ENCODE data around the gene SUSD2.

The SUSD2 gene

DNA sequence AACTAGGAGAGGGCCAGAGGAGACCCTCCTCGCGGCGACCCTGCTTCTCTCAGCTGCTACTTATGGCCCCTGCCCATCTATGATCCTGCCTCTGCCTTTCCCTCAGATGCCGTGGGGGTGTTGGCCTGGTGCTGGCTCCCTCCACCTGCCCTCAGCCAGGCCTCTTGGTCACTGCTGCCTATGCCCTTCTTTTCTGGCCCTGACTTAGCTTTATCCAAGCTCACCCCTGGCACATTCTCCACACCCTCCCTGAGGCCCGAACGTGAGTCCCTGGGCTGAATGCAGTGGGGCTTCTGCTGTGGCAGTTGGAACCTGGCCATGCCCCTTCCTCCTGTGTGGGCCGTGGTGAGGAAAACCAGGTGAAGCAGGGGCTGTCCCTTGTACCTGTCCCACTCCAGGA is 19.8 kb upstream of the SUSD2 start:
- Mint-ChIP-seq H3K4me3 (no peak overlapping the region), H3K9me3 (ENCODE audit: low read depth) (no peaks in the 10 kb centered on the region), H3K36me3 (no peaks in the 10 kb centered on the region), H3K27ac (peak overlapping the region; percentile 87), H3K4me1 (ENCODE audit: low read depth) (peaks cover 58% of the 10 kb centered on the region), H3K27me3 (no peaks in the 10 kb centered on the region)

GRCh38 chr22:24161909-24162308 is 19.4 kb upstream of the SUSD2 start:
- H3K36me3 Mint-ChIP-seq, result no peaks in the 10 kb centered on the region
- peaks cover 54% of the 10 kb centered on the region for H3K4me1 Mint-ChIP-seq (ENCODE audit: low read depth)
- peak overlapping the region; percentile 87 for H3K27ac Mint-ChIP-seq
- H3K4me3 Mint-ChIP-seq, result no peak overlapping the region
- no peaks in the 10 kb centered on the region for H3K27me3 Mint-ChIP-seq
- no peaks in the 10 kb centered on the region for H3K9me3 Mint-ChIP-seq (ENCODE audit: low read depth)

- peak overlapping the region; percentile 87 for H3K27ac Mint-ChIP-seq
- H3K36me3 Mint-ChIP-seq, result no peaks in the 10 kb centered on the region
- no peaks in the 10 kb centered on the region for H3K9me3 Mint-ChIP-seq (ENCODE audit: low read depth)
- peaks cover 52% of the 10 kb centered on the region for H3K4me1 Mint-ChIP-seq (ENCODE audit: low read depth)
- no peaks in the 10 kb centered on the region for H3K27me3 Mint-ChIP-seq
- no peak overlapping the region for H3K4me3 Mint-ChIP-seq
These were observed 18.9 kb upstream of the SUSD2 start for GRCh38 chr22:24162436-24162835.

GRCh38 chr22:24164243-24164642 is 17.0 kb upstream of the SUSD2 start:
- Mint-ChIP-seq H3K27ac (peak overlapping the region; percentile 28), H3K27me3 (no peaks in the 10 kb centered on the region), H3K9me3 (ENCODE audit: low read depth) (no peaks in the 10 kb centered on the region), H3K36me3 (no peaks in the 10 kb centered on the region), H3K4me1 (ENCODE audit: low read depth) (peaks cover 52% of the 10 kb centered on the region), H3K4me3 (no peak overlapping the region)

- Mint-ChIP-seq H3K27ac (peak overlapping the region; percentile 28), H3K36me3 (no peaks in the 10 kb centered on the region), H3K4me1 (ENCODE audit: low read depth) (peaks cover 51% of the 10 kb centered on the region), H3K27me3 (no peaks in the 10 kb centered on the region), H3K4me3 (no peak overlapping the region), H3K9me3 (ENCODE audit: low read depth) (no peaks in the 10 kb centered on the region)
These were observed 16.3 kb upstream of the SUSD2 start for GRCh38 chr22:24164940-24165339.

GRCh38 chr22:24165673-24166072 is 15.6 kb upstream of the SUSD2 start:
- Mint-ChIP-seq H3K9me3 (ENCODE audit: low read depth) (no peaks in the 10 kb centered on the region), H3K36me3 (no peaks in the 10 kb centered on the region), H3K27ac (peak overlapping the region; percentile 28), H3K27me3 (no peaks in the 10 kb centered on the region), H3K4me3 (no peak overlapping the region), H3K4me1 (ENCODE audit: low read depth) (peaks cover 44% of the 10 kb centered on the region)

- H3K27me3 Mint-ChIP-seq, result no peaks in the 10 kb centered on the region
- no peak overlapping the region for H3K27ac Mint-ChIP-seq
- H3K4me1 Mint-ChIP-seq (ENCODE audit: low read depth), result peaks cover 36% of the 10 kb centered on the region
- no peaks in the 10 kb centered on the region for H3K36me3 Mint-ChIP-seq
- no peak overlapping the region for H3K4me3 Mint-ChIP-seq
- H3K9me3 Mint-ChIP-seq (ENCODE audit: low read depth), result no peaks in the 10 kb centered on the region
These were observed 14.5 kb upstream of the SUSD2 start for GRCh38 chr22:24166811-24167210.

GRCh38 chr22:24169439-24170058 is 11.7 kb upstream of the SUSD2 start:
- Mint-ChIP-seq H3K27me3 (no peaks in the 10 kb centered on the region), H3K9me3 (ENCODE audit: low read depth) (no peaks in the 10 kb centered on the region), H3K36me3 (no peaks in the 10 kb centered on the region), H3K4me3 (peak overlapping the region; percentile 13), H3K4me1 (ENCODE audit: low read depth) (peaks cover 26% of the 10 kb centered on the region), H3K27ac (peak overlapping the region; percentile 88)

DNA sequence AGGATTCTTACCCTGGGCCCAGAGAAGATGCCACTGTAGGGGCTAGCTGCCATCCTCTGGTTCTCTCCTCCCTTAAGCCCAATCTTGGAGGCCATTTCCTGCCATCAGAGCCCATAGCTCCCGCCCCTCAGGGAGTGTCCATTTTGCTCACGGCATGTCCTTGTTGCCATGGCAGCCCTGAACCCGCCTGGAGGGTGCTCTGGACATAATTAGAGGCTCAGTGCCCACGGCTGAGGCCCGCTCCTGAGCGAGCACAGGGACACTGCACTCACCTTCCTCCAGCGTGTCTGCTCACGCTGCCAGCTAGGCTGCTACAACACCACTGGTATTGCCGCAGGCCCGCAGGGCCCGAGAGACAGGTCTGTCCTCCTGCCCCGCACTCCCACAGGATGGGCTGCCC is 11.1 kb upstream of the SUSD2 start:
- Mint-ChIP-seq H3K4me3 (no peak overlapping the region), H3K27ac (peak overlapping the region; percentile 46), H3K36me3 (no peaks in the 10 kb centered on the region), H3K4me1 (ENCODE audit: low read depth) (peaks cover 28% of the 10 kb centered on the region), H3K27me3 (no peaks in the 10 kb centered on the region), H3K9me3 (ENCODE audit: low read depth) (no peaks in the 10 kb centered on the region)

DNA sequence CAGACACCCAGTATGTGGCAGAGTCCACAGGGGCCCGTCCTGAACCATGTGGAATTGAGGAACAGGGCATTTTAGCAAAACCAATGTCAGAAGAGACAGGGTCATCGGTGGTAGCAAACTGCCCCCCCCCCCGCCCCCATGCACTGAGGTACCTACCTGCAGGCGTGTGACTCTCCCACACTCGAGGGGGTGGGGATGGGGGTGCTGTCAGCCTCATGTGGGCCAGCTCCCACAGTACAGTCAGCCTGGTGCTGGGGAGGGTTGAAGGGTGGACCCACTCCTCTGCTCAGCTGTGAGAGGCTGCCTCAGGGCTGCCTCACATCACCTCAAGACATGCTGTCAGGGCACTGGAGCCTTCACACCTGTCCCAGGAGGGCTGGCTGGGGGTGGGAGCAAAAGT is 10.7 kb upstream of the SUSD2 start:
- H3K36me3 Mint-ChIP-seq, result no peaks in the 10 kb centered on the region
- no peaks in the 10 kb centered on the region for H3K9me3 Mint-ChIP-seq (ENCODE audit: low read depth)
- H3K4me3 Mint-ChIP-seq, result no peak overlapping the region
- peaks cover 28% of the 10 kb centered on the region for H3K4me1 Mint-ChIP-seq (ENCODE audit: low read depth)
- peak overlapping the region; percentile 46 for H3K27ac Mint-ChIP-seq
- H3K27me3 Mint-ChIP-seq, result no peaks in the 10 kb centered on the region

DNA sequence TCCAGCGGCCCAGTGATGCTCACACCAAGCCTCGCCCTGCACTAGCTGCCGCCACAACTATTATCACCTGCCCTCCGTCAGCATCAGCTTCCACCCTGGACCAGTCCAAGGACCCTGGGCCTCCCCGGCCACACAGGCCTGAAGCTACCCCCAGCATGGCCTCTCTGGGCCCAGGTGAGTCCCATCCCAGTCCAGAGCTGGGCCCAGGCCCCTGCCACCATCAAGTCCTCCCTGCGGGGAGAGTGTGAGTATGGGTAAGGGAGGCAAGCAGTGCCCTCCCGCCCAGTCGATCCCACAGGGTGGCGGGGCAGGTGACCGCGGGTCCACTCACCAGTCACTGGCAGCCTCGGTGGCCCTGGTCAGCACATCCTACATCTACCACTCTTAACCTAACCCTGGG is 9.5 kb upstream of the SUSD2 start:
- Mint-ChIP-seq H3K36me3 (no peaks in the 10 kb centered on the region), H3K4me1 (ENCODE audit: low read depth) (peaks cover 28% of the 10 kb centered on the region), H3K4me3 (no peak overlapping the region), H3K27ac (peak overlapping the region; percentile 72), H3K9me3 (ENCODE audit: low read depth) (no peaks in the 10 kb centered on the region), H3K27me3 (no peaks in the 10 kb centered on the region)

DNA sequence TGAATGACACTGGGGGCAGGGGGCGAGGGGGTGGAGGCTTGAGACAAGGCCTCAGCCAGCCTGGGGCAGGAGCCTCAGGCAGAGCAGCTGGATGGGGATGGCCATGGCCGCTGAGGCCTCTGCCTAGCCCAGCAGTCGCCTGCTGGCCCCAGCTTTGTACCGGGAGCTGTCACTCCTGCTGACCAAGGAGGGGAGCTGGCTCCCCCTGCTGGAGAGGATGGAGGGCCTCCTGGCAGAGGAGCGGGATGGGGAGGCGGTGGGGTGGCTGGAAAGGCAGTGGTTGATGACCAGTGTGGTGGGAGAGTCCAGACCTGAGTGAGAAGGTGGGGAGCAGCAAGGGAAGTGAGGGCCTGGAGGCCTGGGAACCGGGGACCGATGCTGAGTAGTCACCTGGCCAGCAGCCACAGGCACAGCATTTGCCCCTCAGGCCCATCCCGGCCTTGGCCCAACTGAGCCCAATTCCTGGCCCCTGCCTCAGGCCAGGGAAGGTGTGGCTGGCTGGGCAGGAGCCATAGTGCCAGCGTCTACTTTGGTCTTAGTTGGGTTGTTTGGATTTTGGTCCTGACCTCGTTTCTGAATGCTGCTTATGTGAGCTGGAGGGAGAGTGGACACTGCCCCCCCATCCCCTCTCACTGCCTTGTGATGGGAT is 6.0 kb upstream of the SUSD2 start:
- Mint-ChIP-seq H3K27ac (peak overlapping the region; percentile 58), H3K4me1 (ENCODE audit: low read depth) (peaks cover 3% of the 10 kb centered on the region), H3K27me3 (no peaks in the 10 kb centered on the region), H3K4me3 (no peak overlapping the region), H3K36me3 (no peaks in the 10 kb centered on the region), H3K9me3 (ENCODE audit: low read depth) (no peaks in the 10 kb centered on the region)

GRCh38 chr22:24176040-24176439 is 5.2 kb upstream of the SUSD2 start:
- no peaks in the 10 kb centered on the region for H3K9me3 Mint-ChIP-seq (ENCODE audit: low read depth)
- no peaks in the 10 kb centered on the region for H3K36me3 Mint-ChIP-seq
- peak overlapping the region; percentile 28 for H3K27ac Mint-ChIP-seq
- no peaks in the 10 kb centered on the region for H3K27me3 Mint-ChIP-seq
- no peak overlapping the region for H3K4me3 Mint-ChIP-seq
- H3K4me1 Mint-ChIP-seq (ENCODE audit: low read depth), result peaks cover 3% of the 10 kb centered on the region

DNA sequence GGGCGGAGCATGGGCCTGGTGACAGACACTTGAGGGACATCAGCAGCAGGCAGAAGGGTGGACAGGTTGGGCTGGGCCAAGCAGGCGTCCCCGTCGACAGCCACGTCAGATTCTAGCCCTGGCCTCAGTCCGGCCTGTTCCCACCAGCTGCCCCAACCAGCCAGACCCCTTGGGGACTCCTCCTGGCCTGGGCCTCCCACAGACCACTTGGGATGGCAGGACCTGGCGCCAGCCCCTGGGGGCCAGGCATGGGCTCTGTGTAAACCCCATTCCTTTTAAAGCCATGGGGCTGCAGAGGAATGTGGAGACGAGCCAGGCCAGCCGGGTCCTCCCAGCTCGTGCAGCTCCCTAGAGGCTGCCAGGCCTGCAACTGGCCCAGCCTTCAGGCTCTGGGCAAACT is 4.7 kb upstream of the SUSD2 start:
- no peaks in the 10 kb centered on the region for H3K9me3 Mint-ChIP-seq (ENCODE audit: low read depth)
- H3K4me1 Mint-ChIP-seq (ENCODE audit: low read depth), result peaks cover 3% of the 10 kb centered on the region

DNA sequence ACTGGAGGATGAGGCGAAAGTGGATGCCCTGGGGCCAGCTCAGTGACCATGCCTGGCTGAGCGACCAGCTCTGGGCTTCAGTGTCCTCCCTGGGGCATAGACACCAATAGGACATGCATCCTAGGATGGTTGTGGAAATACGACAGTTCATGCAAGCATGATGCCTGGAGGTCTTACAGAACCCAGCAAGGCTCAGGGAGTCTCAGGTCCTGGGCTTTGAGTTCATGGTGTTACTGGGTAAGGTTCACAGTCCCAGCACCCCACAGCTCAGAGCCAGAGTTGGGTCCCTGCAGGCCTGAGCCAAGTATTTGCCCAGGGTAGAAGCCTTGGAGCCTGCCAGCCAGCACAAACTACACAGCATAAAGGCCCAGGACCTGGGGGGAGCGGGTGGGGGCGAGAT is 4.2 kb upstream of the SUSD2 start:
- H3K4me1 Mint-ChIP-seq (ENCODE audit: low read depth), result peaks cover 3% of the 10 kb centered on the region
- no peaks in the 10 kb centered on the region for H3K36me3 Mint-ChIP-seq
- H3K27ac Mint-ChIP-seq, result no peak overlapping the region

More for the DNA sequence above, 4.7 kb upstream of the SUSD2 start:
- Mint-ChIP-seq H3K27me3 (no peaks in the 10 kb centered on the region), H3K4me3 (no peak overlapping the region), H3K27ac (no peak overlapping the region), H3K36me3 (no peaks in the 10 kb centered on the region)

GRCh38 chr22:24177456-24177855 is 3.8 kb upstream of the SUSD2 start:
- no peaks in the 10 kb centered on the region for H3K27me3 Mint-ChIP-seq
- no peak overlapping the region for H3K27ac Mint-ChIP-seq
- H3K36me3 Mint-ChIP-seq, result no peaks in the 10 kb centered on the region
- H3K9me3 Mint-ChIP-seq (ENCODE audit: low read depth), result no peaks in the 10 kb centered on the region
- peaks cover 3% of the 10 kb centered on the region for H3K4me1 Mint-ChIP-seq (ENCODE audit: low read depth)
- no peak overlapping the region for H3K4me3 Mint-ChIP-seq

More for the DNA sequence above, 4.2 kb upstream of the SUSD2 start:
- H3K4me3 Mint-ChIP-seq, result no peak overlapping the region
- H3K27me3 Mint-ChIP-seq, result no peaks in the 10 kb centered on the region
- no peaks in the 10 kb centered on the region for H3K9me3 Mint-ChIP-seq (ENCODE audit: low read depth)

Measured in activated naive CD8-positive, alpha-beta T cell (primary cell).